ACHN (cell line): ENCODE data around the gene NTSR1.
A peak's percentile ranks its signal among the peaks of the same experiment; 100 is the strongest.

Experiments used
- DNase-seq: peaks from one replicate; pipeline ENCODE4 v3.0.0-alpha.2; 2015
- in situ Hi-C: cut with HindIII; loops from 2 replicates; pipeline ENCODE4 v1.10.0; 2017; ENCODE audit warnings: low sequenced_read_pairs, low pct_ligation_motif_present, low pct_unique_long_range_greater_than_20kb

Gene NTSR1

GRCh38 chr20:62708591-62709536 lies at the start of gene NTSR1:
NTSR1 (plus strand) TSS chr20:62708836; CDS start chr20:62709208, 372 bp downstream.
- in situ Hi-C loops: no loop called here
- DNase-seq: no peak

- DNase-seq: no peak
- in situ Hi-C loops: no loop called here
Observed at GRCh38 chr20:62659488-62660239, 49.0 kb upstream of the NTSR1 start.

GRCh38 chr20:62660240-62660615 lies 48.4 kb upstream of the NTSR1 start:
- in situ Hi-C loops: no loop called here
- DNase-seq: no peak

- in situ Hi-C loops: no loop called here
- no peak for DNase-seq
Observed at GRCh38 chr20:62660768-62661167, 47.9 kb upstream of the NTSR1 start.

- no peak for DNase-seq
- in situ Hi-C loops: no loop called here
Observed at GRCh38 chr20:62661647-62662046, 47.0 kb upstream of the NTSR1 start.

- no peak for DNase-seq
- in situ Hi-C loops: no loop called here
Observed at GRCh38 chr20:62662422-62662821, 46.2 kb upstream of the NTSR1 start.

- in situ Hi-C loops: no loop called here
- DNase-seq: no peak
Observed at GRCh38 chr20:62663145-62664018, 45.3 kb upstream of the NTSR1 start.

- in situ Hi-C loops: no loop called here
- DNase-seq: no peak
Observed at GRCh38 chr20:62664019-62664971, 44.3 kb upstream of the NTSR1 start.

GRCh38 chr20:62665153-62665754 lies 43.4 kb upstream of the NTSR1 start:
- in situ Hi-C loops: no loop called here
- DNase-seq: no peak

- in situ Hi-C loops: no loop called here
- DNase-seq: no peak
Observed at GRCh38 chr20:62665826-62666735, 42.6 kb upstream of the NTSR1 start.

- in situ Hi-C loops: no loop called here
- DNase-seq: no peak
Observed at GRCh38 chr20:62666736-62667529, 41.7 kb upstream of the NTSR1 start.

- in situ Hi-C loops: no loop called here
- DNase-seq: no peak
Observed at GRCh38 chr20:62667530-62668440, 40.9 kb upstream of the NTSR1 start.

GRCh38 chr20:62668441-62669027 lies 40.1 kb upstream of the NTSR1 start:
- peak; percentile 75 for DNase-seq
- in situ Hi-C loops: no loop called here

- no peak for DNase-seq
- in situ Hi-C loops: no loop called here
Observed at GRCh38 chr20:62669249-62669648, 39.4 kb upstream of the NTSR1 start.
